Inflammatory macrophage treated with lipopolysaccharide for 1 hour (primary cell): ENCODE data around the gene TRPM5.

ENCODE experiments used
- DNase-seq, 2 donors: peaks; one replicate each; pipeline ENCODE4 v3.0.0-alpha.2; 2020 to 2022

The TRPM5 gene

DNA sequence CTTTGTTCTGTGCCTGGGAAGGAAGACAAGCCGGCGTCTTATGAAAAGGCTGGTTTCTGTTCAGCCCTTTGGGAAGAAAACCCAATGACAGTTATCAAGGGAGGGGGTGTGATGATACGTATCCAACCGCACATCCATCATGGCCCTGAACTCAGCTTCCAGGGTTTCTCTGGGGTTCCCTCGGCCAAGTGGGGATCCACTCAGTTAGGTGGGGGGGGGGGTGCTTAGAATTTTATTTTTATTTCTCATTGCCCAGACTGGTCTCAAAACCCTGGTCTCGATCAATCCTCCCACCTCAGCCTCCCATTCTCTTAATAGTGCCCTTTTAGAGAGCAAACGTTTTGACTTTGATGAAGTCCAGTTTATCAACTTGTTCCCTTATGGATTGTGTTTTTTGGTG is 26.2 kb upstream of the TRPM5 start:
- DNase-seq: no peak

DNA sequence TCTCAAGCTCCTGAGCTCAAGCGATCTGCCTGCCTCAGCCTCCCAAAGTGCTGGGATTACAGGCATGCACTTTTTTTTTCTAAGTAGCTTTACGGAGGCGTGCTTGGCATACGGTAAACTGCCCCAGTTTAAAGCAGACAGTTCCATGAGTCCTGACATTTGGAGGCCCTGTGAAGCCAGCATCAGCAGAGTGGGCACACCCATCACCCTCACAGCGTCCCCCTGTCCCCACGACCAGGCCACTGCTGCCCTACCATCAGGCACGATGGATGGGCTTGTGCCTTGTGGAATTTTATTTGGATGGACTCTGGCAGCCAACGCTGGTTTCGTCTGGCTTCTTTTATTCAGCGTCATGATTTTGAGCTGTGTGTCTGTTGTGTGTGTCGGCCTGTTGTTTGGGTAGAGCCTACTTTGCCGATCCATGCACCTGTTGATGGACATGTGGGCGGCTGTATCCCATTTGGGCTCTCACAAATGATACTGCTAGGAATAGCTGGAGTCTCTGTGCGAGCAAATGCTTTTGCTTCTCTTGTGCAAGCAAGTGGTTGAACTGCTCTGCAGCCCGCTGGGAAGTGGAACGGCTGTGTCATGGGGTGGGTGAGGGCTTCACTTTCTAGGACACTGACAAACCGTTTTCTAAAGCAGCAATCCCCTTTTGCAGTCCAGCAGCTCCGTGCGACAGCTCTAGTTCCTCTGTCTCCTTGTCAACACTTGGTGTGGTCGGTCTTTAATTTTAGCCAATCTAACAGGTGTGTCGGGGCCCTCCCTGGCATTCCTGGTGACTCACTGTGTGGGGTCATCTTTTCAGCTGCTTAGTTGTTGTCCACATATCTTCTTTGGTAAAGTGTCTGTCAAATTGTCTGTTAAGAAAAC is 24.3 kb upstream of the TRPM5 start:
- DNase-seq: no peak

DNA sequence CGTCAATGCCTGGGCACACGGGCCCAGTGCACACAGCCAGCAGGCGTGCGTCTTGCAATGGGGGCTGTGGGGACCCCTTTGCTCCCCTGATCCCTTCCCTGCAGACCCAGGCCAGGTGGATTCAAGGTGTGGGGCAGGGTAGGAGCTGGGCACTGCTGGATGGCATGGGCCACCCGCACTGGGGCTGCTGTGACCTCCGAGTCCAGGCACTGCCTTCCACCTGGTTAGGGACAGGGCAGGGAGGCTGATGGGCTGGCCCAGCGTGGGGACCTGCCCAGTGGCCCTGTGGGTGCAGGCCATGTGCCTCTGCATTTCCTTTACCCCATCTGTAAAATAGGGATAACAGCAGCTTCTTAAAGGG is 23.4 kb upstream of the TRPM5 start:
- no peak for DNase-seq

DNA sequence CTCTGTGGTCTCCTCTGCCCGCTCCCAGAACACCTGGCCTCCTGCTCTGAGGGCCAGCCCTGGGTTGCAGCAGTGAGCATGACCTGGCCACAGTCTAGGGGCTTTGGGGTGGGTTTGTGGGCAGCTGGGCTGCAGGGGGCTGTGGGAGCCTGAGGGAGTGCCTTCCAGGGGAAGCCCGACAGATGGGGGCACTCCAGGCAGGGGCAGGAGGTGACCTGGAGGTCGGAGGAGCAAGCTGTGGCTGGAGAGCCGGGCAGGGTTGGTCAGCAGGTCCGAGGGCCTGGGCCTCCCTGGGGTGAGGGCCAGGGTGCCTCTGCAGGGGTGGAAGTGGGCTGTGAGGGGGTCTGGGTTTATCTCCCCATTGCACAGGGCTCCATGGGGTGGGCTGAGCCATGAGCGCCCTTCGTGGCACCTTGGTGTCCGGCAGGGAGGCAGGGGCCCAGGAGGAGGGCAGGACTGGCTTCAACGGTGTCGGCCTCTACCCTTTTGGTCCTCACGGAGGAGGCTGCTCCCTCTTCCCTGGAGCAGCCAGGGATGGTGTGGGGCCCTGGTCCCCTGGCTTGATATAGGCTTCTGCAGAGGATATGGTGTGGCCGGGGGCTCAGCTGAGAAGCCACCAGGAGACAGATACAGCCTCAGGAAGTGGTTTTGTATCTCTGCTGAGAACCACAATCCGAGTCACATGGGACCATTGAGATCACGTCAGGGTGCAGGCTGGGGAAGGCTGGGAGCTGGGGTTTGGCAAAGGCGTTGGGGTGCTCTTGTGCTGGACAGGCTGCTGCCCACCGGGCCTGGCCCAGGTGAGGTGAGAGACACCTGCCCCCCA is 22.8 kb upstream of the TRPM5 start:
- no peak for DNase-seq

DNA sequence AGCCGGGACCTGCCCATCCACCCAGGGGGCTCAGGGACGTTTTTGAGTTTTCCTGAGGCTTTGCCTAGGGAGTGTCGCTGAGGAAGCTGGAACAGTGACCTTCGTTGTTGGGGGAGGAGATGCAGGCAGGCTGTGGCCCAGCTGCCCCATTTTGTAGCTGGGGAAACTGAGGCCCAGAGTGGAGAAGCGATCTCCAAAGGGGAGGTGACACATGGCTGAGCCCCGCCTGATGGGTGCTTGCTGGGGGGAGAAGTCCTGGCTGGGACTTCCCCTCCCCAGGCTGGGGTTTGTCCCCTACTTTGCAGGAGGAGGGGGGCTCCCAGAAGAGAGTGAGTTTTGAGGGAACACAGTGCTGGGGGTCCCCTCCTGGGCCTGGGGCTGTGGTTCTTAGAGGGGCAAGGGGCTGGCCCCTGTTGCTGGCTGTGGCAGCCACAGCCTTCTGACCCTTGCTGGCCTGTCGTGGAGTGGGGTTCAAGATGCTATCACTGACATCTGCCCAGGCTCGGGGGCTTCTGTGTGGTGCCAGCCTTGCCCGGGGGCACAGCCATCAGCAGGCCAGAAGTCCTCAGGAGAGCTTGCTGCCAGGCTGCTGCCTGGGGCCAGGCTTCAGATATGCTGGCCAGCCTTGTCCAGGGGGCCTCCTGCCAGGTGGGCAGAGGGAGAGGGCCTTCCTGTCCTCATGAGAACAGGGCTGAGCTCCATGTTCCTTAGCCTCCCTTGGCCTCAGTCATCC is 21.9 kb upstream of the TRPM5 start:
- no peak for DNase-seq

DNA sequence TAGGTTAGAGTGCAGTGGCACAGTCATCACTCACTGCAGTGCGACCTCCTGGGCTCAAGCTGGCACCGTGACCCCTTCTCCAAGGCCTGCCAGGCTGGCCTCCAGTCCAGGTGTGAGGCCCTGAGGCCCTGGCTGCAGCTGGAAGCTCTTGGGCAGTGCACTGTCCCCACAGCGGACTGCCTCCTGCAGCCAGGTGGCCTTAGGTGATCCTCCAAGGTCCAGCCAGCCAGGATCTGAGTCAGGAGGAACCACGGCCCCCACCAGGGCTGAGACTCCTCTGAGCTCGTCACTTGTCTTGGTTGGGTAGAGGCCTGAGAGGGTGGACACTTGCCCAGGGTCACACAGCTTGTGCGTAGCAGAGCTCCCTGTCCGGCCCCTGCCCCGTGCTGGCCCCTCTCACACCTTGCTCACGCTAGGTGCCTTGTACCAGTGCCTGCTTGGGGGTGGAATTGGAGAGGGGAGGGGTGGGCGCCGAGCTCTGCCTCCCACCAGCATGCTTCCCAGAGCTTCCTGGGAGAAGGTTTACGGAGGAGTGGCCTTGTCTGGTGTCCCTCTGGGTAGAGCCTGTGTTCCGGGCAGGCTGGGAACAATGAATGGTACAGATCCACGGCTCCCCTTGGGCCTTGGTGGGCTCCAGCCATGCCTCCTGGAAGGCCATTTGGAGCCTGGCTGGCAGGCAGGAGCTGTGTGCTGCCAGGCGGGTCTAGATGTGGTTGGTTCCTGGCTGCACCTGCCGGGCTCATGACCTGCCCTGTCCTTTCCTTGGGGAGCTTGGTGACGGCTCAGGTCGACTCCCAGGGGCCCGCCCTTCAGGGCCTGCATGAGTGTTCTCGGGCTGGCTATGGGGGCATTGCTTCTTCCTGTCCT is 21.1 kb upstream of the TRPM5 start:
- DNase-seq: no peak

DNA sequence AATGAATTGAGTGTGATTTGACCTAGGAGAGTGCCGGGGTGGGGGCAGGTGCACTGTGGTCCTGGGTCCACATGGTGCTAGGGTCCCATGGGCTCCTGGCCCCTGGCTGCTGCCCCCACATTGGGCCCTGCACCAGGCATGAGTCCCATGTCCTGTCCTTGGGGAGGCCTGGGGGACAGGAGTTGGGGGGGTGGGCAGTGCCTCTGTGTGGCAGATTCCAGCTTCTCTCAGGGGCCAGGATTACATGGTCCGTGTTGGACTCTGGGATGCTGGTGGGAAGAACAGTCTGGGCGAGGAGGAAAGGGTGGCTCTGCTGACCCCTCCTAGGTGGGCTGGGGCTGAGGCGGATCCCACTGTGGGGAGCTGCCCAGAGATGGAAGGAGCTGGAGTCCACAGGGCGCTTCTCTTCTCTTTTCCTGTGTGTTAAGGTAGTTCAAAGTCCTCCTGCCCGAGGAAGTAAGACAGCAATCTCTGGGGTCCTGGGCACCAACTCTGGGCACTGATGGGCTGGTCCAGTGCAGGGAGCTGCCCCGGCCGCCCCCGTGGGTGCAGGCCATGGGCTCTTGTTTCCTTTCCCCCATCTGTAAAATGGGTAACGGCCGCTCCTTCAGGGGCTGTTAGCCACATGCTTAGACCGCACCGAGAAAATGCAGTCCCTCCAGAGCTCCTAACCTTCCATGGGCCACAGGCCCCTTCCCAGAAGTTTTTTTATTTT is 20.3 kb upstream of the TRPM5 start:
- DNase-seq: no peak

DNA sequence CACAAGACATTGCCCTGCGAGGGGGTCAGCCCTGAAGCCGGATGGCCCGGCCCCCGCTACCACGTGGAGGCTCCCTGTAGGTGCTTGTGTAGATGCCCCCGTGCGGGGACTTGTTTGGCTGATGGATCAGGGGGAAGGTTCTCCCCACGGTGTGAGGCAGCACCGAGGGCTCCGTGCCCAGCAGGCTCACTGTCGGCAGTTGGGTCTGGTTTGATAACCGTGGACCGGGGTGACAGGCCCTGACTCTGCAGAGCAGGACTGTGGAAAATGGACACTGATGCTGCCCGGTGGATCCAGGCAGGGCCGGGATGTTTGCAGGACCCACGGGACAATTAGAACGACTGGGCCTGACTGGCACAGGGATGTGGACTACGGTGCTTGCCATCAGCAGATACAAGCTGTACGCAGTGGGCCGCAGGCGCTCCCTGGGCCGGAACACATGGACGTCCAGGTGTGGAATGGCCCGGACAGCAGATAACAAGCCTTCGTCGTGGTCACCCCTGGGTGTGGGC is 19.5 kb upstream of the TRPM5 start:
- no peak for DNase-seq

DNA sequence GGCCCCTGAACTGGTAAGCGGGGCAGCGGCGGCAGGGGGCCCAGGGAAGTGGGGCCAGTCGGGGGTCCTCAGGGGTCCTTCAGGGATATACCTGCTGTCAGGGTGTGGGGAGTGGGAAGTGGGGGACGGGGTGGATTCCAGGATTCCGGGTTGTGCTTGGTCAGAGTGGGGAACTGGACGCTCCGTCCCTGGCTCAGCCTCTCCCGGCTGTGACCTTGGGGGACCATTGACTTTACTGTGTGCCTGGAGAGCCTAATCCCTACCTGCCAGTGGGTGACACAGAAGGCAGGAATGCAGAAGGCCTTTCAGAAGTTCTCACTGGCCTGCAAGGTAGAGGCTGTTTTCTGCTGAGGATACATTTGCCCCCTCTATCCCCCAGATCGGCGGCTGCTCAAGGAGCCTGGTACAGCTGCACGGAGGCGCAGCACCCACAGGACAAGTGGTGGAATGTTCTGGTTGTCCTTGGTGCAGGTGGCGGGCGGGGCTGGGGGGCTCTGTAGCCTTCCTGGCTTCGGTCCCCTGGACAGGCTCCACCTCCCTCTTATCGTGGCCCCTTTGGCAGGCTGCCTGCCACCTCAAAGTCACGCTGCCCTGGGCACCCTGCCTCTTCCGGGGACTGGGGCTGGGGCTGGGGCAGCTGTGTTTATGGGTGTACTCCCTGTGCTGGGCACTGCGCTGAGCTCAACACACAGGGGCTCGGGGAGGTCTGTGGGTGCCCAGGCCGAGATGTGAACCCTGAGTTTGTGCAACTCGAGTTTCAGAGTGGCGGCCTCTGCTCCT is 18.9 kb upstream of the TRPM5 start:
- no peak for DNase-seq

DNA sequence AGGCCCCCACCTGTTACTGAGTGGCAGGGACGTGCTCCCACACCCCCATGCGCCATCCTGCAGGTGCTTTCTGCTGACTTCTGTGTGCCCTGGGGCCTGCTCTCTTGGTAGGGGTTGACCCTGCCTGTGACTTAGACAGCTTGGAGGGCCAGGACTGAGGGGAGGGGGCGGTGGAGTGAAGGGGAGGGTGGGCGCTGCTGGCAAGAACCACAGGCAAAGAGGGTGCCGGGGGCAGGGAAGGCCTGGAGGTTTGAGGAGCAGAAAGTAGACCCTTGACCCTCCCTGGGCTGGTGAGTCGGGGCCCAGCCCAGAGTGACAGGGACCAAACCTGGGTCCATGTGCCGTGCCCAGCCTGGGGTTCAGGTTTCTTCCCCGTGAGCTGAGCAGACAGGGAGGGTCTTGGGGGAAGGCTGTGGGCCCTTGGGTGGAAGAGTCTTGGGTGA is 18.2 kb upstream of the TRPM5 start:
- DNase-seq: no peak

DNA sequence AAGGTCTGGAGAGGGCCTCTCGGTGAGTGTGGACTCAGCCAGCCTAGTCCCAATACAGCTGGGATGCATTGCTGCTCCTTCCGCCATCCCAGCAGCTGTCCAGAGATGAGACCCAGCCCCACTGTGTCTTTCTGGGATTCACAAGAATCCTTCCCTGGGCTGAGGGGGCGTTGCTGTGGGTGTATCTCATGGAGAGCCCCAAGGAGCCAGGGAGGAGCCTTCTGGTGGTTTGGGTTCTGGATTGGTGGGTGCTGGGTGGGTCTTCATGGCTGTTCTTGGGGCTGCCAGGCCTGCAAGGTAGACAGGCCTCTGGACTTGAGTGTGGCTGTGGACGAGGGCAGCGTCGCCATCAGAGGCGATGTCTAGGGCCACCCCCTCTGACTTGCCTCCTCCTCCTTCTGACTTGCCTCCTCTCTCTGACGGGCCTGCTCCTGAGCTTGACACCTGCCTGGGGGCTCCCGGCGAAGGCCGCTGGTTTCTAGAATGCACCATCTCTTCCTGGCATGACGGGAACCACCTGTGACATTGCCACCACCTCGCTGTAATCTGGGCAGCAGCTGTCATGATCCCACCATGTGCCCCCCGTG is 17.7 kb upstream of the TRPM5 start:
- DNase-seq: no peak

DNA sequence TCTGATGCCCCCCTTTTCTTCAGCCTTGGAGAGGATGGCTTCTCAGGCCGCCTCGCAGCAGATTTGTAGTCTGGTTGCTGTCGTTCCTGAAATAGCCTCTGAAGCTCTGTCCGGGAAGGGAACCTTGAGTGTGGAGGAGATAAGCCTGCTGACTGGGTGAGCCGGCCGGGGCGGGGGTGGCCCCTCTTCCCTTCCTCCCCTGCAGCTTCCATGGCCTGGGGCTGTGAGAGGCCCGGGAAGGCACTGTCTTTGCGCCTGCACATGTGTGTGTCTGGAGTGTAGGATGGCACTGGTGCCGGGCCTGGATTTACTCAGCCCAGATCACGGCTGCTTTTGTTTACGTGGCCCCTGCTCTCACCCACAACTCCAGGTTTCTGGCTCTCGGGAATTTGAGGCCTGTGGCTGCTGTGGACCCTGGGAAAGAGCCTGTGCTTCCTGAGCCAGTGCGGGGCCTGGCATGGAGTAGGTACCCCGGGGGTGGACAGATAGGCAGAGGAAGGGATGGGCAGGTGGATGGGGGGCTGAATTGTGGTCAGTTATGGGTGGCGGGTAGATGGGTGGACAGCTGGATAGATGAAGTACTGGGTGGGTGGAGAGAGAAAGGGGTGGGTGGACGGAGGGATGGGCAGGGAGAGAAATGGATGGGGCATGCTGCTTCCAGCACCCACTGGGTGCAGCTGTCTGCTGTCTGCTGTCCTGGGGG is 17.1 kb upstream of the TRPM5 start:
- DNase-seq: no peak

DNA sequence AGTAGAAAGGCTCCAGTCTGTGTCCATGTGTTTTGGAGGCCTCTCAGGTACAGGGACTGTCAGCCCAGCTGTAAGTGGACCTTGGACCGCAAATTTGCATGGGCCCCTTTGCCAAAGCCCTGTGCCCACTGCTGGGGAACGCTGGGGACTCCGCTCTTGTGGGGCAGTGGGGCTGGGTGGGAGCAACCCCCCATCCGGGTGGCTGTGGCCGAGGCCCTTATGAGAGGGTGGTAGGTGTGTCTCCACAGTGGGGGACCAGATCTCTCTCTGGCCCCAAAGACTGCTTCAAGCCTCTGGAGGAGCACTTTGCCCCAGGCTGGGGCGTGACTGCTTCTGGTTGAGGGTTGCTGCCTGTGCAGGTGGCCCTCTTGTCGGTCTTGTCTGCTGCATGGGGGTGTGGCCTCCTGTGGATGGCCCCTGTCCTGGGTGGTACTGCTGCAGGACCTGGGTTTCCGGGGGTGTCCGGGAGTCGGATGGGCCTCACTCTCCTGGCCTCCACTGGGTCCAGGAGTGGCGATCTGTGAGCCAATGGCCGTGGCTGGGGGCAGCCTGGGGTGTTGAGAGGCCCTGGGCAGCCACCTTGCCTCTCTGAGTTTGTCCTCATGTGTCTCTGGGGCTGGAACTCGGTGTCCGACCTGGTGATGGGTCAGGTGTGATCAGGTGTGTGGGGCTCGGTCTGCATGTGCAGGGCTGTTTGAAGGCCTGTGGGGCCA is 16.4 kb upstream of the TRPM5 start:
- no peak for DNase-seq

DNA sequence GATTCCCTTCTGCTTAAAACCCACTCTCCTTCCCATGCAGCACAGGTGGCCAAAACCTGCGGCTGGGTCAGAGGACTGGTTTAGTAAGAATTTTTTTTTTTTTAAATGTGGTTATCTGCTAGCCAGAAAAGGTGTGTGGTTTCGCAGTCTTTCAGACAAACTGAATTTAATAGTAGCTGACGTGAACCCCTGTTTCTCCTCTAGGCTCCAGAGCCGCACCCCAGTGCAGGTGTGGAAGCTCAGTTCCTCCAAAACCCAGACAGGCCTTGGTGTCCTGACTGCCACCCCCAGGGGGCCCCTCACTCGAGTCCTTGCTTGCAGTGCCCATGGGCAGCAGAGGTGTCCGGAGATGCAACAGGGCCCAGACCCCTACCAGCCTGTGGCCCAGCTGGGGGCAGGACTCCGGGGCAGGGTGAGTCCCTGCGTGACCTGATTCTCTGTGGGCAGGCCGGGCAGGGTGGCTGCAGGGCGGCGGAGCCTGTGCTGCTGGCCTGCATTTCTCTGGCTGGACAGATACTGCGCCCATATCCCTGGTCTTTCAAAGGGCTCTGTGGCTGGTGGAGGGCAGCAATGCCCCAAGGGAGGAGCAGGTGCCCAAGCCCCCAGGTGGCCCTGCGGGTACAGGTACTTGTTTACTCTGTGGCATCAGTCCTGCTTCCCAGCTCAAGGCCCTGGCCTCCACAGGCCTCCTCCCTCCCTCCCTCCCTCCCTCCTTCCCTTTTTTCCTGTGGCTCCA is 15.7 kb upstream of the TRPM5 start:
- DNase-seq: no peak

DNA sequence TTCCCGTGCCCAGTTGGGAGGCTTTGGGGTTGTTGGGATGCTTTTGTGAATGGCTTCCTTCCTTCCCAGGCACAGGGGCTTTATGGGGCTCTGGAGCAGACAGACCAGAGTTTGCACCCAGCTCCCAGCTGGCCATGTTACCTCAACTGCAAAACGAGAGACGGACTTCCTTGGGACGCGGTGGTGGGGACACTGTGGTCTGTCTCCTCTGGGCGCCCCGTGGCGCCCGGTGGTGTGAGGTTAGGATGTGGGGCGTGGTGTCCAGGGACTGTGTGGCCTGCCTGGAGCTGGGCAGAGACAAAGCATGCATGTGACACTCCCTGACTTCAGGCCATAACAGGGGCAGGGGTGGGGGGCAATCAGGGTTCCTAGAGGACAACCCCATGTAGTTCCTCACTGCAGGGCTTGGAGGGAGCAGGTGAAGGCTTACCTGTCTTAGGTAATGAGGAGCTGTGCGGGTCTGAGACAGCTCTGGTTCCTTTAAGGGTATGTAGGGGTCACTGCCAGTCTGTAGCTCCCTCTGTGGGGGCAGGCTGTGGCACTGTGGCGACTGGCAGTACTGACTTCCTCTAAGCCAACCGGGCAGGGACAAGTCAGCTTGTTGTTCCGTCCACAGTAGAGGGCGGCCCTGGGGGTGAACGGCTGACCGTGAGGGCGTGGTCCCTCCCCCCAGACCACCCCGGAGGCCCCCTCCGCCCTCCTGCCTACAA is 14.9 kb upstream of the TRPM5 start:
- DNase-seq: no peak

DNA sequence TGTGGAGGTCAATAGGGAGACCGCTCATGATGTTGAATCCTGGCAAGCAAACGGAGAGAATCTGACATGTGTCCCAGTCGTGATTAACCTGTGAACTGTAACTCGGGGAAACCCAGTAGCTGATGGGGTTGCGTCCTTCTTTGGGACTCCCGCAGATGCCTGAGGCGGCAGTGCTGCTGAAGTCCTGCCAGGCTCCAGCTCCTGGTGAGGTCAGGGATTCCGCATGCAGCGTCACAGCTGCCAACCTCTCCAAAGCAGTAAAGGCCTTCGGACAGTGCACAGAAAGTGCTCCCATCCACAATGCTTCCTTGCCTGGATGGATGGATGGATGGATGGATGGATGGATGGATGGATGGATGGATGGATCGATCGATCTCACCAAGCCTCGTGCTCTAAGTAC is 14.0 kb upstream of the TRPM5 start:
- DNase-seq: no peak

DNA sequence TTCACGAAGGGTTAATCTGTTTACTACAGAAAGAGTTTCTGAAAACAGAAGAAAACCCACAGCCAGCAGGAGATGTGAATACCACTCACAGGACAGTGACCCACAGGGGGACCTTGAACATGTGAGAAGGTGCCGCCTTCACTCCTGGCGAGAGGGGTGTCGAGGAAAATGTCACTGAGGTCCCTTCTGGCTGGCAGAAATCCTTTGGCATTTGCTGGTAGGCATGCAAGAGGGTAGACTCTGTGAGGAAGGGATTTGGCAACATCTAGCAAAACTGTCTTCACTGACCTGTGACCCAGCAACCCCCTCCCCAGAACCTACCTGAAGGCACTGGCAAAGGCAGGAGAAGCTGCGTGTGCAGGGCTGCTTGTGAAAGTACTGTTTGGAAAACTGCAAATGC is 9.1 kb upstream of the TRPM5 start:
- no peak for DNase-seq
